ENCODE results near the gene KCNK17. TPM values are rescaled to one million over a fixed set of nuclear protein-coding genes. Genes with fewer than 3 reads are reported as not detected.

The KCNK17 gene
- total RNA-seq, 2 experiments from 2014 or later: not detected

GRCh38 chr6:39298061-39298460 lies 16.2 kb downstream of the KCNK17 start:
- POLR2A ChIA-PET: no interaction called here
- ATAC-seq (no peak), DNase-seq (no peak)
- intact Hi-C loops (cut with micrococcal nuclease): no loop called here
- Mint-ChIP-seq H3K4me3 (no peak overlapping the region), H3K27me3 (no peaks in the 10 kb centered on the region), H3K27ac (no peak overlapping the region), H3K4me1 (ENCODE audit: low read depth) (peaks cover 3% of the 10 kb centered on the region), H3K36me3 (ENCODE audit: low read depth) (no peaks in the 10 kb centered on the region), H3K9me3 (no peaks in the 10 kb centered on the region)
- CTCF ChIA-PET: interaction anchor here (0.9 to 14.3 kb wide), 3 partner anchors 12 to 131 kb away, joined by 3 to 321 read pairs (median 4); no protein-coding TSS in a partner anchor
- TF ChIP-seq CTCF (IDR thresholded peaks at IDR 0.05): no peak

GRCh38 chr6:39296745-39297640 lies 17.2 kb downstream of the KCNK17 start:
- intact Hi-C loops (cut with micrococcal nuclease): no loop called here
- no peak for TF ChIP-seq CTCF (IDR thresholded peaks at IDR 0.05)
- no peak for DNase-seq
- no peak overlapping the region for H3K27ac Mint-ChIP-seq
- peaks cover 1% of the 10 kb centered on the region for H3K27me3 Mint-ChIP-seq
- H3K9me3 Mint-ChIP-seq: no peaks in the 10 kb centered on the region
- ChIA-PET CTCF (interaction anchor here (0.9 to 14.3 kb wide), 3 partner anchors 12 to 130 kb away, joined by 3 to 321 read pairs (median 5); no protein-coding TSS in a partner anchor), POLR2A (no interaction called here)
- no peak overlapping the region for H3K4me3 Mint-ChIP-seq
- ATAC-seq: no peak
- H3K4me1 Mint-ChIP-seq (ENCODE audit: low read depth): no peaks in the 10 kb centered on the region
- H3K36me3 Mint-ChIP-seq (ENCODE audit: low read depth): no peaks in the 10 kb centered on the region

GRCh38 chr6:39295611-39296011 lies 18.6 kb downstream of the KCNK17 start:
- POLR2A ChIA-PET: interaction anchor here (0.6 kb wide), 1 partner anchor 1629 kb away, joined by 3 read pairs; no protein-coding TSS in a partner anchor
- no peak for TF ChIP-seq CTCF (IDR thresholded peaks at IDR 0.05)
- no peak overlapping the region for H3K4me3 Mint-ChIP-seq
- no peaks in the 10 kb centered on the region for H3K4me1 Mint-ChIP-seq (ENCODE audit: low read depth)
- intact Hi-C loops (cut with micrococcal nuclease): no loop called here
- no peak overlapping the region for H3K27ac Mint-ChIP-seq
- no peaks in the 10 kb centered on the region for H3K36me3 Mint-ChIP-seq (ENCODE audit: low read depth)
- CTCF ChIA-PET: interaction anchor here (1.5 kb wide), 1 partner anchor 7 kb away, joined by 3 read pairs; no protein-coding TSS in a partner anchor
- ATAC-seq (no peak), DNase-seq (no peak)
- peaks cover 1% of the 10 kb centered on the region for H3K27me3 Mint-ChIP-seq
- H3K9me3 Mint-ChIP-seq: no peaks in the 10 kb centered on the region

GRCh38 chr6:39294899-39295298 lies 19.3 kb downstream of the KCNK17 start:
- no peak for TF ChIP-seq CTCF (IDR thresholded peaks at IDR 0.05)
- CTCF ChIA-PET: interaction anchor here (1.0 to 1.5 kb wide), 2 partner anchors 8 to 128 kb away, joined by 3 read pairs; no protein-coding TSS in a partner anchor
- no peak overlapping the region for H3K27ac Mint-ChIP-seq

GRCh38 chr6:39294133-39294532 lies 20.1 kb downstream of the KCNK17 start:
- Mint-ChIP-seq H3K27ac (no peak overlapping the region), H3K27me3 (peaks cover 1% of the 10 kb centered on the region), H3K9me3 (no peaks in the 10 kb centered on the region), H3K36me3 (ENCODE audit: low read depth) (no peaks in the 10 kb centered on the region), H3K4me1 (ENCODE audit: low read depth) (no peaks in the 10 kb centered on the region), H3K4me3 (no peak overlapping the region)
- POLR2A ChIA-PET: interaction anchor here (0.7 kb wide), 1 partner anchor 31 kb away, joined by 6 read pairs; no protein-coding TSS in a partner anchor
- no peak for DNase-seq
- peak; percentile 30 for ATAC-seq
- no peak for TF ChIP-seq CTCF (IDR thresholded peaks at IDR 0.05)
- intact Hi-C loops (cut with micrococcal nuclease): no loop called here
- CTCF ChIA-PET: interaction anchor here (1.0 to 1.5 kb wide), 2 partner anchors 9 to 127 kb away, joined by 3 read pairs; no protein-coding TSS in a partner anchor

More at GRCh38 chr6:39294899-39295298, 19.3 kb downstream of the KCNK17 start:
- POLR2A ChIA-PET: interaction anchor here (0.7 kb wide), 1 partner anchor 32 kb away, joined by 6 read pairs; no protein-coding TSS in a partner anchor
- no peak for ATAC-seq
- H3K4me3 Mint-ChIP-seq: no peak overlapping the region
- H3K36me3 Mint-ChIP-seq (ENCODE audit: low read depth): no peaks in the 10 kb centered on the region
- peaks cover 1% of the 10 kb centered on the region for H3K27me3 Mint-ChIP-seq
- H3K4me1 Mint-ChIP-seq (ENCODE audit: low read depth): no peaks in the 10 kb centered on the region
- no peak for DNase-seq
- intact Hi-C loops (cut with micrococcal nuclease): no loop called here
- no peaks in the 10 kb centered on the region for H3K9me3 Mint-ChIP-seq

Measured in activated CD8-positive, alpha-beta T cell treated with anti-CD3 and anti-CD28 coated beads for 36 hours (primary cell).